Keratinocyte (primary cell): Measurements from ENCODE around the gene GRIN1. TPM values are rescaled to one million over a fixed set of nuclear protein-coding genes. Genes with fewer than 3 reads are reported as not detected.
A peak's percentile ranks its signal among the peaks of the same experiment; 100 is the strongest.

Experiments used
- DNase-seq: peaks from one replicate; pipeline ENCODE4 v3.0.0-alpha.2; 2011; ENCODE audit warnings: low read depth, missing footprints, low spot score
- FAIRE-seq: peaks from 2 replicates; lab custom pipeline; 2011; peaks lifted over from hg19 to GRCh38; lab: Jason Lieb, UNC
- H2AFZ ChIP-seq: 2 replicates; pipeline ENCODE4 v1.6.0; 2012; ENCODE audit warnings: low read length, control low read depth, inconsistent platforms; ENCODE audit not compliant: control insufficient read depth
- H3K27ac ChIP-seq: 2 replicates; pipeline ENCODE4 v1.5.1; 2011; ENCODE audit warnings: low read length; ENCODE audit not compliant: control insufficient read depth, insufficient read depth
- H3K27me3 ChIP-seq: 3 replicates; pipeline ENCODE4 v1.6.0; 2011; ENCODE audit warnings: low read length; ENCODE audit not compliant: control insufficient read depth, insufficient read depth; ENCODE audit errors: extremely low read depth
- H3K36me3 ChIP-seq, 2 experiments: 2 replicates in 1 of 2; 3 replicates in 1 of 2; pipeline ENCODE4 v1.5.1; 2011; ENCODE audit warnings: low read length in 2 of 2, mild to moderate bottlenecking in 1 of 2; ENCODE audit not compliant: control insufficient read depth in 2 of 2, insufficient read depth in 2 of 2; ENCODE audit errors: extremely low read depth in 1 of 2
- H3K4me1 ChIP-seq: 3 replicates; pipeline ENCODE4 v1.5.1; 2011; ENCODE audit warnings: low read length; ENCODE audit not compliant: control insufficient read depth, insufficient read depth; ENCODE audit errors: extremely low read depth
- H3K4me2 ChIP-seq: 3 replicates; pipeline ENCODE4 v1.6.0; 2011; ENCODE audit warnings: low read depth, low read length; ENCODE audit not compliant: control insufficient read depth, insufficient read depth; ENCODE audit errors: extremely low read depth
- H3K4me3 ChIP-seq, 3 experiments: fragments of 200-600 bp in 1 of 3; sonication (generic) in 1 of 3; 2 replicates in 2 of 3; 3 replicates in 1 of 3; pipeline ENCODE4 v1.5.1; 2011 to 2016; ENCODE audit warnings: low read length in 3 of 3, mild to moderate bottlenecking in 3 of 3, control low read depth in 2 of 3, inconsistent platforms in 1 of 3, low read depth in 1 of 3, mixed read lengths in 1 of 3, mixed run types in 1 of 3, moderate library complexity in 1 of 3; ENCODE audit not compliant: control insufficient read depth in 2 of 3, insufficient read depth in 2 of 3; ENCODE audit errors: extremely low read depth in 1 of 3
- H3K79me2 ChIP-seq: 2 replicates; pipeline ENCODE4 v1.6.0; 2012; ENCODE audit warnings: low read length; ENCODE audit not compliant: control insufficient read depth, insufficient read depth
- H3K9ac ChIP-seq: 3 replicates; pipeline ENCODE4 v1.6.0; 2011; ENCODE audit warnings: low read length; ENCODE audit not compliant: control insufficient read depth, insufficient read depth; ENCODE audit errors: extremely low read depth
- H3K9me1 ChIP-seq: 3 replicates; pipeline ENCODE4 v1.6.0; 2011; ENCODE audit warnings: low read length; ENCODE audit not compliant: control insufficient read depth, insufficient read depth; ENCODE audit errors: extremely low read depth
- H3K9me3 ChIP-seq: 2 replicates; pipeline ENCODE4 v1.5.1; 2012; ENCODE audit warnings: low read depth, low read length; ENCODE audit not compliant: control insufficient read depth
- H4K20me1 ChIP-seq: 3 replicates; pipeline ENCODE4 v1.6.0; 2011; ENCODE audit warnings: low read length; ENCODE audit not compliant: control insufficient read depth, insufficient read depth; ENCODE audit errors: extremely low read depth
- CTCF ChIP-seq, 3 experiments: IDR thresholded peaks in 1 of 3; conservative IDR thresholded peaks in 1 of 3; optimal IDR thresholded peaks in 1 of 3; 2 replicates in 2 of 3; 3 replicates in 1 of 3; pipeline versions ENCODE3 to v1.5.1; 2011; ENCODE audit warnings: low read length in 3 of 3, mild to moderate bottlenecking in 3 of 3, moderate library complexity in 2 of 3, control low read depth in 1 of 3, inconsistent platforms in 1 of 3; ENCODE audit not compliant: insufficient read depth in 2 of 3; ENCODE audit errors: extremely low read depth in 1 of 3
- EZH2 ChIP-seq: IDR thresholded peaks from one replicate; pipeline ENCODE4 v1.6.1; 2012; ENCODE audit warnings: inconsistent platforms, mild to moderate bottlenecking, low read length, moderate library complexity
- dilution Hi-C: fragments of 300-500 bp; cut with MboI; formaldehyde crosslinking; loops from one replicate; pipeline ENCODE4 v1.7.0; 2020; ENCODE audit warnings: low sequenced_read_pairs; ENCODE audit not compliant: extremely low pct_ligation_motif_present
- polyA plus RNA-seq, 5 experiments: library from polyadenylated mRNA; depleted of rRNA in 3 of 5; stranded (reverse) in 3 of 5; stranded (forward) in 1 of 5; unstranded in 1 of 5; fragments of >200 nt; gene quantifications; 1 replicate in 1 of 5; 2 replicates in 3 of 5; 3 replicates in 1 of 5; pipeline versions ENCODE4 v1.2.1 to v1.2.3, GENCODE V29; 2011 to 2012; ENCODE audit warnings: missing spikeins in 2 of 5, low read depth in 1 of 5, low replicate concordance in 1 of 5

GRIN1 gene
- polyA plus RNA-seq, 1 donor (not counting 4 experiments of a cell fraction or from before 2014, with no cell fraction given): 0.03 TPM

GRCh38 chr9:137193771-137194170 is 54.8 kb downstream of the GRIN1 start:
- Histone ChIP-seq H3K4me3 (no peak overlapping the region), H3K27me3 (peaks cover 3% of the 10 kb centered on the region), H3K9ac (no peak overlapping the region), H3K4me2 (no peak overlapping the region), H3K9me3 (no peaks in the 10 kb centered on the region), H3K9me1 (peaks cover 3% of the 10 kb centered on the region), H2AFZ (no peak overlapping the region), H3K36me3 (peaks cover 9 to 13% of the 10 kb centered on the region in 2 experiments), H3K27ac (no peak overlapping the region), H3K4me1 (peaks cover 37% of the 10 kb centered on the region), H3K79me2 (peaks cover 17% of the 10 kb centered on the region), H4K20me1 (peaks cover 7% of the 10 kb centered on the region)
- dilution Hi-C loops: no loop called here
- TF ChIP-seq CTCF (optimal IDR thresholded peaks at IDR 0.05 in 1 of 3, IDR thresholded peaks at IDR 0.05 in 1 of 3, conservative IDR thresholded peaks at IDR 0.05 in 1 of 3; ENCODE audit: extremely low read depth in 1 of 3, insufficient read depth in 2 of 3, low read length in 3 of 3) (no peak), EZH2 (no peak)
- DNase-seq (no peak), FAIRE-seq (no peak)

DNA sequence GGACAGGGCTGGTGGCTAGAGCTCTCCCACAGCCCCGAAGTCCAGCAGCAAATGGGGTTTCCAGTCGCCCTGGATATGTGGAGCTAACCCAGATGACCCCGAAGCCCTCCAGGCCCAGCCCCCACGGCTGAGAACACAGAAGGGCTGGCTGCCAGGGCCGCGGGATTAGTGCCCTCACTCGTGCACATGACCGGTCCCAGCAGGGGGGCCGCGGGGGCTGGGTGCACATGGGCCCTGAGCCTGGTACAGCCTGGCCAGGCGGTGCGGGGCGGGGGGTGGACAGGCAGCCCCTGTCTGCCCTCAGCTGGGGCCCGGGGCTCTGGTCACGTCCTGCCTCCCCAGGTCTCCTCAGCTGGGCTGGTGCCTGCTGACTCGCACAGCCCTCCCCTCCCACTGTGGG is 55.4 kb downstream of the GRIN1 start:
- Histone ChIP-seq H3K4me2 (peak overlapping the region; percentile 74), H4K20me1 (peaks cover 7% of the 10 kb centered on the region)

More for the DNA sequence above, 55.4 kb downstream of the GRIN1 start:
- Histone ChIP-seq H3K79me2 (peaks cover 17% of the 10 kb centered on the region), H3K4me1 (peaks cover 38% of the 10 kb centered on the region), H3K27me3 (peaks cover 3% of the 10 kb centered on the region), H3K9me3 (no peaks in the 10 kb centered on the region), H2AFZ (no peak overlapping the region), H3K36me3 (peaks cover 9 to 13% of the 10 kb centered on the region in 2 experiments), H3K9me1 (peaks cover 3% of the 10 kb centered on the region), H3K4me3 (peak overlapping the region in 1 of 3 experiments; percentile 12), H3K9ac (peak overlapping the region; percentile 28), H3K27ac (no peak overlapping the region)
- TF ChIP-seq CTCF (optimal IDR thresholded peaks at IDR 0.05 in 1 of 3, IDR thresholded peaks at IDR 0.05 in 1 of 3, conservative IDR thresholded peaks at IDR 0.05 in 1 of 3; ENCODE audit: extremely low read depth in 1 of 3, insufficient read depth in 2 of 3, low read length in 3 of 3): no peak
- no peak for TF ChIP-seq EZH2
- dilution Hi-C loops: no loop called here
- no peak for DNase-seq
- FAIRE-seq: no peak
